Epithelial cell of prostate (primary cell): ENCODE results near the gene ADTRP.
A peak's percentile ranks its signal among the peaks of the same experiment; 100 is the strongest.

Experiments
- DNase-seq: peaks from one replicate; pipeline ENCODE4 v3.0.0-alpha.2; 2011; ENCODE audit warnings: low read depth, low spot score
- H3K27ac ChIP-seq: fragments of 450-650 bp; 2 replicates; pipeline ENCODE4 v1.5.1; 2017; ENCODE audit warnings: mild to moderate bottlenecking

The ADTRP gene

DNA sequence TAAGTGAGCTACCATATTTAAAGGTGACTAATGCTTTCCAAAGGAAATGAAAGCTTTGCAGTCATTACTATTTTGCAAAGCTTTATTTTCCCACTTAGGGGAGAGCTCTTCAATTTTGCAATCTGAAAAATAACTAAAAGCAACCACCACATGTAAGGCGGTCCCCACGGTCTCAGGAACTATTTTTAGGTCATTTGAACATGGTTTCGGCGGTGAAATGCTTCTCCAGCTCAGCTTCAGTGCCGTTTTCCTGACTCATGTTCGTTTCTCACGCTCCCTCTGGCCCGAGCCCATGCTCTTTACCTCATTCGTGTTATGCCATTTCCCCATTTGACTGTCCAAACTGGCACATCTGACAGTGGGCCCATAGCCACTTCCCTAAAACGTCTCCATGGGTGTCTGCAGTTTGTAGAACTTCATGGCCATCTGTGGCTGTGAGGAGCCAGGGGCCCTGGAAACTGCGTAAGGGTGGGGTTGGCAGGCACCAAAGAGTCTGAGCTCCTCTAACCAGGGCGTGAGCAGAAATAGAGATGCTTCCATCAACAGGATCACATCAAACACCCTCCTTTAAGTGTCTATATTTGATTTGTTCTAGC lies 46.5 kb downstream of the ADTRP start:
- no peak for DNase-seq
- H3K27ac ChIP-seq: no peak overlapping the region

DNA sequence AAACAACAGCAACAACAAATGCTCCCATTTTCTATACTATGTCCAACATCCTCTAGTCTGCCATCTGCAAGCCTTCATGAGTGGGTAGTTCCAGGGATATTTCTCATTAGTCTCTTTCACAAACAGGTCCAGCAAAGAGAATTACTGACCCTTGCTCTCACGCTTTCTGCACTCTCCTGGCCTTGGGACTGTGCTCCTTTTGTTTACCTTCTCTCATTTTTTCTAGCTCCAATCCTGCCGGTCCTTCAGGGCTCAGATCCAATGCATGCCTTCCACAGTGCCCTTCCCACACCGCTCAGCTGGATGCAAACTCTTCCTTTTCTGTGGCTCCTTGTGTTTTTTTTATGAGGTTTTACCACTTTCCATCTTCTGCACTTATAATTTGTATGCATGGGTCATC lies 47.2 kb downstream of the ADTRP start:
- no peak overlapping the region for H3K27ac ChIP-seq
- no peak for DNase-seq

DNA sequence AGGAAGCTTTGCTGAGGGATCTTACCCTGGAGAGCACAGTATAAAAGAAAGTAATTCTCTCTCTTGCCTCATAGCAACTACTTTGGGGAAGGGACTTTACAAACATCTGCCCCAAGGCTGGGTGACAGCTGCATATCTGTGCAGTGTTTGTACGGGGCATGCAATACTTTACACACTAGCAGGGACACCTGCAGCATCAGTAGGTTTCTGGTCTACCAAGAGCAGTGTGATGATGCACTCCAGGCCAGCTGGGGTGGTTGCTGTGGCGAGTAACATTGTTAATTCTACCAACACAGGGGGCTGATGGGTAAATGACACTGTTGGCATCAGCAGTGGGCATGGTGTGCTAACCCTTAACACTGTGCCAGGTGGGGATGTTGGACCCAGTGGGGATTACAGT lies 48.0 kb downstream of the ADTRP start:
- no peak for DNase-seq
- H3K27ac ChIP-seq: no peak overlapping the region

- no peak overlapping the region for H3K27ac ChIP-seq
- no peak for DNase-seq
Measured at GRCh38 chr6:11729076-11729475, 49.5 kb downstream of the ADTRP start.

DNA sequence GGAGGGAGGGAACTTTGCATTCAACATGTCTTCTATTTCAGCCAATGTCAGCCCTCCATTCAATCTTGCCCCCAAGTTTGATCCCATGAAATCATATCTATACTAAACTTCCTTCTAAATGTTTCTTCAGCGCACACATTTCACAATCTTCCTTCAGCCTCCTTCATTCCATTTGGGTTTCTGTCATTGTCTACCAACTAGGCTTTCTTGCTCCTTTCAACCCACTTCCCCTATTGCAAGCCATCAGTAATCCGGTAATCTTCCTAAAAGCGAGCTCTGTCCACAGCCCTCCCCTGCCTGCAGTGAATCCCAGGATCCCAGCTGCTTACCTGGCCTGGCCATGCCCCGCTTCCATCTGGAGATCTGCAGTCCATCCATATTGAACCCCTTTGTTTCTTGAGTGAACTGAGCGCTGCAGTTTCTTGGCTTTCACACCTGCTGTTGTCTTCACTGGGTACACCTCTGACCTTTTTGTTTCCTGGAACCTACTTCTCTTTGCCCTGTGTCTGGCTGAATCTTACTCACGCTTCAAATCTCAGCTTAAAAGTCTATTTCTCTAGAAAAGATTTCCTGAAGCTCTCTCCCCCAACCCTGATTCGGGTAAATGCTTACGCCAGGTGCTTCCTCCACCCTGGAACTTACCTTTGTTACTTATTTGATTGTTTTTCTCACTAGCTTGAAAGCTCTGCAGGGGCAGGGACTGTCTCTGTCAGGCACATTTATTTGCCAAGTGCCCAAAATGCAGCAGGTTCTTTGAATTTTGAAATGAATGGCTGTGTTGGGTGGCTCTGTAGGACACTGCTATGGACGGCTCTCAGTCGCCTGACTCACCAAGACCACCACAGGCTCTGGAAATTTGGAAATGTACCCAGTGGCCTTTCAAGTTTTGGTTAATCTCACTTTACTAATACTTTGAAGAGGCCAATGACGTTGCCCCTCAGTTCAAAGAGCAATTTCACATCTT lies 50.3 kb downstream of the ADTRP start:
- DNase-seq: no peak

GRCh38 chr6:11727346-11727997 lies 51.1 kb downstream of the ADTRP start:
- no peak overlapping the region for H3K27ac ChIP-seq
- no peak for DNase-seq

More for the DNA sequence above, 50.3 kb downstream of the ADTRP start:
- no peak overlapping the region for H3K27ac ChIP-seq

- no peak overlapping the region for H3K27ac ChIP-seq
- DNase-seq: no peak
Measured at GRCh38 chr6:11724286-11724685, 54.3 kb downstream of the ADTRP start.

DNA sequence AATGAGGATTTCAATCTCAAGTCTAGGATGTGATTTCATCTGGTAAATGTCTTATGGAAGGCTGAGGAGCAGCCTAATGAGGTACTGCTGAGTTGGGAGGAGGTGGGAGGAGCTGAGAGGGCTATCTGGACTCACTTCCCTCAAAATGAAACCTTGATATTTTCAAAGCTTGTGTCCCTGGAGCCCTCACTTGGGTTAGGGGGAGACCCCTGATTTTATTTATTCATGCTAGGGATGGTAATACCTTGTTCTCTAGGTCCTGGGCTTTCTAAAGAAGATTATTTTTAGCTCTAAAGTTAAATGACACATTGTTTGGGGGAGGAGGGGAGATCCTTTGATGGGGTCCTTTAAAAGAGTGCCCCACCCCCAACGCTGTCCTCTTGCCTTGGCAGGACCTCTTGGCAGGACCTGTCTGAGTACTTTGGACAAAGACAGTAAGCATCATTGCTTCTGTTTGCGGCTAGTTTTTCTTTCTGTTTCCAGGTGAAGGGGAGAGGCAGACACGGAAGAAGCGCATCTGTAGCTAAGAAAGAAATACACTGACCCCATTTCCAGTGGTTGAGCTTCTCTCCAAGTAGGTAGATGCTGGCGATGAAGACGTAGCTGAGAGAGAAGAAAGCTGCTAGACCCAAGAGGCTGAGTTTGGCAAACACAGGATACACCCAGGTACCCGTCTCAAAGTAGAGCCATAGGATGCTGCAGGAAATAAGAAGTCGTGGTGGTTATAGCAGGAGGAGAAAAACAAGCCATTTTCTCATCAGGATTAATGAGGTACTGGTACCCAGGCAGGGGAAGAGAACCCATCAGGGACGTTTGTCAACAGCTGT lies 55.6 kb downstream of the ADTRP start:
- DNase-seq: no peak
- H3K27ac ChIP-seq: no peak overlapping the region

GRCh38 chr6:11722220-11722619 lies 56.4 kb downstream of the ADTRP start:
- DNase-seq: no peak
- H3K27ac ChIP-seq: no peak overlapping the region

- no peak for DNase-seq
- no peak overlapping the region for H3K27ac ChIP-seq
Measured at GRCh38 chr6:11718463-11718862, 60.1 kb downstream of the ADTRP start.

DNA sequence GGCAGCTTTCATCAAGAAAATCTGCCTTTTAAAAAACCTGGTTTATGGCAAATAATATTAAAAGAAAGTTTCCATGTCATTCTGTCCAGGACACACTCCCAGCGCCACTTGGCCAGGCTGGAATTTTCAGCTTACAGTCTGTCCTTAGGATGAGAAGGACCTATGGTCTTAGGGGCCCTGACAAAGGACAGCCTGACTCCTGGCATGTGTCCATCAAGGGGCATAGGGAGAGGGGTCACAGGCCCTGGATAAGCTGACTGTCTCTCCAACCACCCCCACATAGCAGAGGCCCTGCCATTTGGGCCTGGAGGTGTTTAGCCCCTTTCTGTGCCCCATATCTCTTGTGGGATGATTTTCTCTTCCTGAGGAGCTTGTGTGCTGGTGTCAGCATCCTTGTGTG lies 60.6 kb downstream of the ADTRP start:
- no peak overlapping the region for H3K27ac ChIP-seq

GRCh38 chr6:11714798-11715285 lies 63.8 kb downstream of the ADTRP start:
- DNase-seq: no peak
- H3K27ac ChIP-seq: no peak overlapping the region

More for the DNA sequence above, 60.6 kb downstream of the ADTRP start:
- no peak for DNase-seq

- H3K27ac ChIP-seq: no peak overlapping the region
- no peak for DNase-seq
Measured at GRCh38 chr6:11714116-11714797, 64.3 kb downstream of the ADTRP start.

DNA sequence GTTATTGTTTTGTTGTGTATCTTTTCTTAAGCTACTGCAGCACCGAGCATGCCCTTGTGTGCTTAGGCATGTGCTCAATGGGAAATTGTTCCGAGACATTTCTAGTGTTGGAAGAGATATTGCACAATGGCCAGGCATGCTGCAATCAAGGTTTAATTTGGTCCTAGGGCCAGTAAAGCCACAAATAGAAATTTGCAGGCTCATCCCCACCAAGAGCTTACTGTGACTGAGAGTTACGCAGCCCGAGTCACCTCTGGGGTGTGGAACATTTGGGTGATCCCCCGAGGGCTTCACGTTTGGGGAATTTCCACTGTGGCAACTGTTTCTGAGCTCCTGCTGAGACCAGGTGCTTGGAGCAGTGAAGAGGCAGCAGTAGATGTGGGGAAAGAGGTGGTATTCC lies 65.8 kb downstream of the ADTRP start:
- peak overlapping the region; percentile 7 for H3K27ac ChIP-seq
- no peak for DNase-seq

DNA sequence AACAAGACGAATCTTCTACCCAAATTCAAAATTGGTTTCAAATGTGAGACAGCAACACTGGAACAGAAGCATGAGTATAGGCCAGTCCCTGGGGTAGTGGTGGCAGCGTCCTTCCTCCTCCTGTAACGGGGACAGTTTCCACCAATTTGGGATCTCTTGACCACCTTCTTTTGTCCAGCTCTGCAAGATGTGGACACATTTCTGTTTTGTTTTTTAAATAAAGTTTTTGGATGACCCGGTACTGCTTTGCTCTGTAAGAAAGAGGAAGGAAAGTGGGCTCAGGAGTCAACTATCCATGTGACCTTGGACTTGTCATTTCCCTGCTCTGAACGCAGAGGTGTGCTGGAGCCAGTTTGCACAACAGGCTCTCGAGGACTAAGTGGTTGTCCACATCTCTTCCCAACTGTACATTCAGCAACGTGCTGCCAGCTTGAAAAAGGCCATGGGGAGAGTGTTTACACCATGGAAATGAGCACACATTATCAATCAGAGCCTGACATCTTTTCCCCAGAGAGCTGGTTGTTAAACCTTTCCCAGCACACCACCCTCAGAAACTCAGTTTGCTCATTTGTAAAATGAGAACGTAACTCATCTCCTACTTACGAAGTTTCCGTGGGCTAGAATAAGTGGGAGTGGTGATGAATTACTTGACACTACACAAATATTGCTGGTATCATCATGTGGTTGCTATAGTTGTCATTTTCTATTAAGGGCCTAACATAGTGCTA lies 66.5 kb downstream of the ADTRP start:
- DNase-seq: no peak
- H3K27ac ChIP-seq: peak overlapping the region; percentile 7

DNA sequence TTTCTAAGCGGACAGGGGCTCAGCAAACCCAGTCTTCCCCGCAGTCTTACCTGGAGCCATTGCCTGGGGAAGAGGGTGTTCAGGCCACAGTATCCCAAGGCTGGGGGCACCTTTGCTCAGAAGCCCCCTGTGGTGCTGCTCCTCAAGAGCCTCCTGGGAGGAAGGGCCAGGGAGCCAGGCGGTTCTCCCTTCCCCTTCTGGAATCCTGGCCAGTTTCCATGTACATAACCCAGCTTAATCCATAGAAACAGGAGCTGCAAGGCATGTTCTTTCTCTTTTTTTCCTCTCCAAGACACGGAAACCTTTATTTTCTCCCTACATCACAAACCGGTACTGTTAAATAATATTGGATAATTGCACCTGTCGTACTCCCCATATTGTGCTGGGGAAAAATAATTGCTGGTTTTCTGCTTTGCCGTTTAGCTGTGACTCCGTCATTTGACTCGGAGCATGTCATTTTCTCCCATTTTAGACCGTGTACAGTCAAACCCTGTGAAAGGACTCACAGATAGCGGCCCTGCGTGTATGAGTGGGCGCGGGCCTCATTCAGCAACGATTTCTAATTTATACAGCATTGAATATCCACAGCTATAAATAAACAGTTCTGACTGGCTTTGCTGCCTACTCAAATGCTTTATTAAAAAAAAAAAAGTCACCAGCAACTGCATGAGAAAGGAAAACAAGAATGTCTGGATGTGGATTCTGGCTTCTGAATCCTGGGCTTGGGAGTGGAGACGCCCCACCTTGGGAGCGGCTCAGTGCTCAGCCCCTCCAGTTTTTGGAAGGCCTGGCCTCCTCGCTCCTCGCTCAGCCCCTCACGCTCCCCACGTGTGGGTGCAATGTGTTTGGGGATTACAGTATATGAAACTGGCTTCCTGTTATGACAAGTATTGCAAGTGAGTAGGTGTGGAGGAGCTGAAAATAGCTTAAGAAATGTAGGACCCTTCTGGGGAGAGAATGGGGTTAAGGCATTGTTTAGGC lies 67.3 kb downstream of the ADTRP start:
- no peak for DNase-seq

DNA sequence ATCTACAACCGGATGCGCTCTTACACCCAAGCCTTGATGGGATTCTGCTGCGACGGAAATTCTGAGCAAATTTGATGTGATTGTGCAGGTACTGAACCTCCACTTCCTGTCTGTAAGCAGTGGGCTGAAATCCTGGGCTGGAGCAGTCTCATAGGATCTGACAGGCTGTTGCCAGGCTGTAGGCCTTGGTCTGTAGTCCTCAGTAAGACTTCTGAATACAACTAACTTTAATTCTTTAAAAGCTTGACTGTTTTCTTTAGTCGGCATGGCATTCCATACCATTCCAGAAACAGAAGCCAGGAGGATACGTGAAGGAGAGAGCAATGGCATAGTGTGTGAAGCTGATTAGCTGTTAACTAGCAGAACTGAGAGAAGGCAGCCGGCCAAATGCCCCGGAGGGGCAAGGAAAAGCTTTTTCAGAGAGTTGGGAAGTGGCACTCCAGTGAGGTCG lies 68.3 kb downstream of the ADTRP start:
- H3K27ac ChIP-seq: no peak overlapping the region
- DNase-seq: no peak

More for the DNA sequence above, 67.3 kb downstream of the ADTRP start:
- H3K27ac ChIP-seq: no peak overlapping the region

DNA sequence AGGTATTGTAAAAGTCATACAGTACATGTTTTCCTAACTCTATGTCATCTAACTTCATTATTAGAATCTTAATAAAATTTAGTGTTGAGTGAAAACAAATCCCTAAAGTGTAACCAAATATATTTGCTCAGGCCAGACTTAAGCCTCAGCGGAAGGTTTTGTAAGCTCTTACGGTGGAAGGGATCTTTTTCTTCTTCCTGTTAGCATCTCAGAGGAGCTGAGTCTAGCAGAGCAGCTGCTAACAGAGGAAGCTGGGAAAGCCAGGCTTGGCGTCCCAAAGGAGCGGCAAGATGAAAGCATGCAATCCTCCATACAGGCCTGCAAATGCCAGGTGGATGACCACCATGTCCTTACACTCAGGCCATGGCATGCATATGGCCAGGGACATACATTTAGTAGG lies 72.4 kb downstream of the ADTRP start:
- DNase-seq: no peak
- H3K27ac ChIP-seq: no peak overlapping the region
